ENCODE measurements around the gene SIGLEC12.

- TF ChIP-seq POLR2AphosphoS5 (IDR thresholded peaks at IDR 0.05; ENCODE audit: borderline replicate concordance, low read depth, low read length) = no peak
- no peak for TF ChIP-seq EZH2 (IDR thresholded peaks at IDR 0.05)
Observed at GRCh38 chr19:51456541-51457290, 44.9 kb downstream of the SIGLEC12 start.

All from SK-N-MC (cell line).